Uterus (tissue), 2 donors: ENCODE measurements around the gene TMEM178B.
"Not testable (repeated sequence)": the region's sequence is repeated elsewhere in the genome, so short reads cannot be mapped to it uniquely, and the experiment has no call there.

Experiments
- POLR2A ChIP-seq, 2 donors: fragments of 450-650 bp; IDR thresholded peaks; one replicate each; pipeline ENCODE4 v1.6.1; 2016; ENCODE audit warnings: antibody characterized with exemption in 2 of 2, mild to moderate bottlenecking in 1 of 2, moderate library complexity in 1 of 2
- TF ChIP-seq, protein P1 (sequence below), 4 experiments: fragments of 200-600 bp in 2 of 4; fragments of 450-650 bp in 2 of 4; sonication (generic) in 2 of 4; IDR thresholded peaks; one replicate each; pipeline ENCODE4 v1.5.1; 2016 to 2019; ENCODE audit warnings: antibody characterized with exemption in 4 of 4, mild to moderate bottlenecking in 2 of 4, moderate library complexity in 1 of 4

DNA sequence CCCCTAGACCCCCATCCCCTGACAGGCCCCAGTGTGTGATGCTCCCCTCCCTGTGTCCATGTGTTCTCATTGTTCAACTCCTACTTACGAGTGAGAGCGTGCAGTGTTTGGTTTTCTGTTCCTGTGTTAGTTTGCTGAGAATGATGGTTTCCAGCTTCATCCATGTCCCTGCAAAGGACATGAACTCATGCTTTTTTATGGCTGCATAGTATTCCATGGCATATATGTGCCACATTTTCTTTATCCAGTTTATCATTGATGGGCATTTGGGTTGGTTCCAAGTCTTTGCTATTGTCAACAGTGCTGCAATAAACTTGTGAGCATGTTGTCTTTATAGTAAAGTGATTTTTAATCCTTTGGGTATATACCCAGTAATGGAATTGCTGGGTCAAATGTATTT, 42.8 kb downstream of the TMEM178B start:
- TF ChIP-seq, protein P1, sequence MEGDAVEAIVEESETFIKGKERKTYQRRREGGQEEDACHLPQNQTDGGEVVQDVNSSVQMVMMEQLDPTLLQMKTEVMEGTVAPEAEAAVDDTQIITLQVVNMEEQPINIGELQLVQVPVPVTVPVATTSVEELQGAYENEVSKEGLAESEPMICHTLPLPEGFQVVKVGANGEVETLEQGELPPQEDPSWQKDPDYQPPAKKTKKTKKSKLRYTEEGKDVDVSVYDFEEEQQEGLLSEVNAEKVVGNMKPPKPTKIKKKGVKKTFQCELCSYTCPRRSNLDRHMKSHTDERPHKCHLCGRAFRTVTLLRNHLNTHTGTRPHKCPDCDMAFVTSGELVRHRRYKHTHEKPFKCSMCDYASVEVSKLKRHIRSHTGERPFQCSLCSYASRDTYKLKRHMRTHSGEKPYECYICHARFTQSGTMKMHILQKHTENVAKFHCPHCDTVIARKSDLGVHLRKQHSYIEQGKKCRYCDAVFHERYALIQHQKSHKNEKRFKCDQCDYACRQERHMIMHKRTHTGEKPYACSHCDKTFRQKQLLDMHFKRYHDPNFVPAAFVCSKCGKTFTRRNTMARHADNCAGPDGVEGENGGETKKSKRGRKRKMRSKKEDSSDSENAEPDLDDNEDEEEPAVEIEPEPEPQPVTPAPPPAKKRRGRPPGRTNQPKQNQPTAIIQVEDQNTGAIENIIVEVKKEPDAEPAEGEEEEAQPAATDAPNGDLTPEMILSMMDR (IDR thresholded peaks at IDR 0.05), result not testable (repeated sequence)
- not testable (repeated sequence) for TF ChIP-seq POLR2A (IDR thresholded peaks at IDR 0.05)
